Stimulated activated CD8-positive, alpha-beta memory T cell treated with anti-CD3 and anti-CD28 coated beads, Interleukin-2, amount 100 ng/mL, for 1 hour (primary cell): Measurements from ENCODE around the gene EPB41L2.
A peak's percentile ranks its signal among the peaks of the same experiment; 100 is the strongest.

Experiments
- DNase-seq, 2 donors: peaks; one replicate each; pipeline ENCODE4 v3.0.0-alpha.2; 2020; ENCODE audit warnings: low read depth in 2 of 2

Gene EPB41L2

GRCh38 chr6:130913120-130913519 is 149.9 kb downstream of the EPB41L2 start:
- no peak for DNase-seq

- no peak for DNase-seq
Observed at GRCh38 chr6:130912434-130912833, 150.6 kb downstream of the EPB41L2 start.

- no peak for DNase-seq
Observed at GRCh38 chr6:130908958-130909357, 154.1 kb downstream of the EPB41L2 start.

- DNase-seq, result no peak
Observed at GRCh38 chr6:130908188-130908587, 154.9 kb downstream of the EPB41L2 start.

- DNase-seq, result no peak
Observed at GRCh38 chr6:130907687-130908086, 155.4 kb downstream of the EPB41L2 start.

- no peak for DNase-seq
Observed at GRCh38 chr6:130906736-130907381, 156.2 kb downstream of the EPB41L2 start.

- DNase-seq, result no peak
Observed at GRCh38 chr6:130903602-130904001, 159.4 kb downstream of the EPB41L2 start.

- DNase-seq, result no peak
Observed at GRCh38 chr6:130903007-130903406, 160.0 kb downstream of the EPB41L2 start.

GRCh38 chr6:130900913-130901312 is 162.1 kb downstream of the EPB41L2 start:
- no peak for DNase-seq

GRCh38 chr6:130896249-130896648 is 166.8 kb downstream of the EPB41L2 start:
- DNase-seq, result no peak

GRCh38 chr6:130895516-130895915 is 167.5 kb downstream of the EPB41L2 start:
- DNase-seq, result no peak

GRCh38 chr6:130893766-130894165 is 169.3 kb downstream of the EPB41L2 start:
- no peak for DNase-seq

- DNase-seq, result no peak
Observed at GRCh38 chr6:130893277-130893676, 169.8 kb downstream of the EPB41L2 start.

GRCh38 chr6:130890521-130890971 is 172.5 kb downstream of the EPB41L2 start:
- DNase-seq, result no peak

- DNase-seq, result no peak
Observed at GRCh38 chr6:130889423-130889822, 173.6 kb downstream of the EPB41L2 start.

GRCh38 chr6:130888246-130888645 is 174.8 kb downstream of the EPB41L2 start:
- DNase-seq, result no peak

- no peak for DNase-seq
Observed at GRCh38 chr6:130886966-130887365, 176.1 kb downstream of the EPB41L2 start.

GRCh38 chr6:130885392-130886192 is 177.5 kb downstream of the EPB41L2 start:
- DNase-seq, result peak; percentile 33 to 47

GRCh38 chr6:130882370-130882769 is 180.7 kb downstream of the EPB41L2 start:
- no peak for DNase-seq

GRCh38 chr6:130879826-130880225 is 183.2 kb downstream of the EPB41L2 start:
- DNase-seq, result no peak

- no peak for DNase-seq
Observed at GRCh38 chr6:130873746-130874145, 189.3 kb downstream of the EPB41L2 start.

- peak; percentile 33 to 51 for DNase-seq
Observed at GRCh38 chr6:130872250-130873095, 190.6 kb downstream of the EPB41L2 start.
